CD8-positive, alpha-beta memory T cell (primary cell): ENCODE data around the gene HJURP. TPM values are rescaled to one million over a fixed set of nuclear protein-coding genes. Genes with fewer than 3 reads are reported as not detected.
A peak's percentile ranks its signal among the peaks of the same experiment; 100 is the strongest.

Experiments
- CTCF ChIA-PET: fragments of 350-600 bp; sonication (Branson Sonifier 250); formaldehyde crosslinking; loops from one replicate; lab custom pipeline; 2021; ENCODE audit warnings: antibody characterized with exemption; lab: Charles Lee
- POLR2A ChIA-PET: fragments of 350-600 bp; sonication (Branson Sonifier 250); formaldehyde crosslinking; loops from one replicate; lab custom pipeline; 2021; ENCODE audit warnings: antibody characterized with exemption; lab: Charles Lee
- DNase-seq, 5 donors: peaks; one replicate each; pipeline versions ENCODE4 v3.0.0 to v3.0.0-alpha.2; 2020 to 2022; ENCODE audit warnings: mixed read lengths in 1 of 5
- H3K27ac ChIP-seq: one replicate; pipeline ENCODE4 v1.7.0; 2013; ENCODE audit warnings: low read depth, mild to moderate bottlenecking, low read length, moderate library complexity
- H3K27me3 ChIP-seq: 2 replicates; pipeline ENCODE4 v1.7.0; 2013; ENCODE audit warnings: low read length, mild to moderate bottlenecking; ENCODE audit not compliant: insufficient read depth, poor library complexity, severe bottlenecking
- H3K36me3 ChIP-seq: 2 replicates; pipeline ENCODE4 v1.7.0; 2013; ENCODE audit warnings: mild to moderate bottlenecking, low read length, moderate library complexity; ENCODE audit not compliant: insufficient read depth
- H3K4me1 ChIP-seq: 2 replicates; pipeline ENCODE4 v1.7.0; 2013; ENCODE audit warnings: mild to moderate bottlenecking, low read length, moderate library complexity; ENCODE audit not compliant: insufficient read depth
- H3K4me3 ChIP-seq: 2 replicates; pipeline ENCODE4 v1.7.0; 2013; ENCODE audit warnings: mild to moderate bottlenecking, low read length
- H3K9me3 ChIP-seq: 2 replicates; pipeline ENCODE4 v1.7.0; 2013; ENCODE audit warnings: mild to moderate bottlenecking, low read length
- H3K27ac Mint-ChIP-seq, 8 donors: one replicate each; pipeline ENCODE4 v1.8.0; 2020 to 2021; ENCODE audit warnings: mixed read lengths in 8 of 8, mild to moderate bottlenecking in 6 of 8, inconsistent platforms in 3 of 8, moderate library complexity in 3 of 8
- H3K27me3 Mint-ChIP-seq, 2 donors: one replicate each; pipeline ENCODE4 v1.8.0; 2020 to 2021; ENCODE audit warnings: mixed read lengths in 2 of 2, mild to moderate bottlenecking in 1 of 2, moderate library complexity in 1 of 2
- H3K36me3 Mint-ChIP-seq, 3 donors: one replicate each; pipeline ENCODE4 v1.8.0; 2020 to 2021; ENCODE audit warnings: mixed read lengths in 3 of 3, inconsistent platforms in 1 of 3, mild to moderate bottlenecking in 1 of 3
- H3K4me1 Mint-ChIP-seq, 3 donors: one replicate each; pipeline ENCODE4 v1.8.0; 2020 to 2021; ENCODE audit warnings: mixed read lengths in 3 of 3, inconsistent platforms in 1 of 3, mild to moderate bottlenecking in 1 of 3
- H3K4me3 Mint-ChIP-seq, 7 donors: one replicate each; pipeline ENCODE4 v1.8.0; 2020 to 2021; ENCODE audit warnings: mixed read lengths in 7 of 7, mild to moderate bottlenecking in 6 of 7, moderate library complexity in 4 of 7, inconsistent platforms in 2 of 7
- H3K9me3 Mint-ChIP-seq, 5 donors: one replicate each; pipeline ENCODE4 v1.8.0; 2020 to 2022; ENCODE audit warnings: mixed read lengths in 5 of 5, mild to moderate bottlenecking in 3 of 5, moderate library complexity in 2 of 5, inconsistent platforms in 1 of 5
- polyA plus RNA-seq: library from polyadenylated mRNA; unstranded; fragments of 300-500 nt; fragmentation: Illumina TruSeq; gene quantifications from one replicate; pipeline ENCODE4 v1.2.3, GENCODE V29; 2021
- total RNA-seq, 2 experiments: library from RNA; stranded (reverse); gene quantifications; one replicate each; pipeline ENCODE4 v1.2.3, GENCODE V29; 2021

HJURP gene
- total and polyA plus RNA-seq, 3 experiments from 2014 or later, result 37.9 to 41.2 TPM; not detected in 1

DNA sequence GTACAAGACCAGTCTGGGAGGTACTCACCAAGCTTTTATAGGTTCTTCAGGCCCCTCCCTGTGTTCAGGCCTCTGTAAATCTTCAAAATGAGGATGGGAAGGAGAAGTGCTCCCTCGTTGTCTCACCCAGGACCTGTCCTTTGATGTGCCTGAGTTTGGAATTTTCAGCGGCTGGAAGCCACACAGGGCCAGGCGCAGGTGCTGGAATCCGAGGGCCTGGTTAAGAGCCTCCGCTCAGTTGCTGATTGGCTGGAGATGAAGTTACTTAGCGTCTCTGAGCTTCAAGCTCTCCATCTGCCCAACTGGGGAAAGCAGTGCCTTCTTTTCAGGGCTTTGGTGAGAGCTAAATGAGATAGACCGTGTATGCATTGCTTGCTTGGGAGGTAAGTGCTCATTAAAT, 30.0 kb downstream of the HJURP start:
- H3K27me3 ChIP-seq, result no peaks in the 10 kb centered on the region
- no peaks in the 10 kb centered on the region for H3K9me3 ChIP-seq
- no peaks in the 10 kb centered on the region for H3K4me1 ChIP-seq
- Mint-ChIP-seq H3K4me3 (no peak overlapping the region), H3K4me1 (no peaks in the 10 kb centered on the region), H3K27ac (no peak overlapping the region), H3K36me3 (no peaks in the 10 kb centered on the region), H3K9me3 (peaks cover 0 to 2% (median 0%) of the 10 kb centered on the region in 5 donors), H3K27me3 (peaks cover 6 to 22% of the 10 kb centered on the region in 2 donors)
- DNase-seq, result peak in 1 of 5 donors; percentile 22
- ChIA-PET POLR2A (no interaction called here), CTCF (no interaction called here)
- H3K27ac ChIP-seq, result no peak overlapping the region
- no peaks in the 10 kb centered on the region for H3K36me3 ChIP-seq
- H3K4me3 ChIP-seq, result no peak overlapping the region

DNA sequence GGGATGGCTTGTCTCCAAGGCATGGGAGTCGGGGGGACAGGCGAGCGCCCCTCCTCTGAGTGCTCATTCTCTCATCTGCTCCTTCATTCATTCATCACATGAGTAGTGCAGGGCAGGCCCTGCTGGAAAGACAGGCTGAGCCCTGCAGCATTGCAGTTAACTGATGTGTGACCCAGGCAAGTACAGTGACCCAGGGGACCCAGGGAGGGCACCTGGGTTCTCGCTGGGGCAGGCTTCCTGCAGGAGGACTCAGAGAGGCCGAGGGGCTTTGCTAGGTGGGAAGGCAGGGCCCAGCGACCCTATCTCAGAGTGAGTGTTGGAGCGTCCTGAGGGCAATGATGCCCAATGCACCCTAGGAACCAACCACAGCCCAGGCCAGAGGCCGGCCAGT, 30.6 kb downstream of the HJURP start:
- Histone ChIP-seq H3K27me3 (no peaks in the 10 kb centered on the region), H3K4me1 (no peaks in the 10 kb centered on the region), H3K36me3 (no peaks in the 10 kb centered on the region), H3K4me3 (no peak overlapping the region), H3K9me3 (no peaks in the 10 kb centered on the region), H3K27ac (no peak overlapping the region)
- peak in 1 of 5 donors; percentile 39 for DNase-seq
- Mint-ChIP-seq H3K9me3 (peaks cover 0 to 2% (median 0%) of the 10 kb centered on the region in 5 donors), H3K27me3 (peaks cover 6 to 22% of the 10 kb centered on the region in 2 donors), H3K36me3 (no peaks in the 10 kb centered on the region), H3K4me3 (no peak overlapping the region), H3K27ac (no peak overlapping the region), H3K4me1 (no peaks in the 10 kb centered on the region)
- POLR2A ChIA-PET, result no interaction called here
- CTCF ChIA-PET, result no interaction called here

DNA sequence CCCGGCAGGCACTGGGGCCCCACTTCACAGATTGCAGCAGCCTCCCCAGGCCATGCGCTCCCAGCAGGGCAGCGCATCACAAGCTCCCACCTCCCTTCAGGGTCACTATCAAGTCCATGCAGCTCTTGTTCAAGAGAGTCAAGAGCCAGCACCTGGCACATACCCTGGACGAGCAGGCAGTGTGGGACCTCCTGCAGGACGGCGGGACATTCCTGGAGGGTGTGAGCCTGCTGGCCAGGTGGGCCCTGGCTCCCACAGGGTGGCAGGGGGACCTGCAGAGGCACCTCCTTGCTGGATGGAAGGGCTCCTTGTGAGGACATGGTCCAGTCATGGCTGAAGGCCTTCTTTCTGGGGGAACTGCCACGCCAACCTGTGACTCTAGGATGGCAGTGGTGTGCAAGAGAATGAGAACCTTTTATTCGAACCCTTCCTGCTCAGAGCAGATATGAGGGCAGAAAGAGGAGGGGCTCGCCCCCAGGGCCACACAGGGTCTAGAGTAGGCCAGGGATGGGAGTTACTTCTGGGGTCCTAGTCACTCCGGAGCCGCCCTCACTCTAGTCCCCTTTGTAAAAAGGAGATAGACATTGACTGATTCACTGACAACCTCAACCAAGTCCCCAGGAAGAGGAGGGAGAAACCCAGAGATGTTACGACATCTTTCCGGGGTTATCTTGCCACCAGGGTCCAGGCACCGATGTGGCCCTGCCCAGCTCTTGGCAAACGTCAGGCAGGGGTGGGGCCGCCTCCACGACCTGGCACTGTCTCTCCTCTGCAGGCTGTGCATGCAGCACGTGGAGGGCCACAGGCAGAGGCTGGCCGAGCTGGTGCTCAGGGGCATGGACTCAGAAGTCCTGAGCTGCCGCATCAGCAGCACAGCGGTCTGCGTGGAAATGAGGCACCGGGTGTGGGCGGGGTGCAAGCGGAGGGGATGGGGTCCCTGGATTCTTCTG, 31.3 kb downstream of the HJURP start:
- peak in 1 of 5 donors; percentile 37 for DNase-seq
- POLR2A ChIA-PET, result no interaction called here
- H3K27ac ChIP-seq, result no peak overlapping the region
- H3K27me3 ChIP-seq, result no peaks in the 10 kb centered on the region
- Mint-ChIP-seq H3K36me3 (no peaks in the 10 kb centered on the region), H3K27me3 (peaks cover 6 to 25% of the 10 kb centered on the region in 2 donors), H3K4me3 (no peak overlapping the region), H3K9me3 (peaks cover 0 to 2% (median 0%) of the 10 kb centered on the region in 5 donors), H3K27ac (no peak overlapping the region), H3K4me1 (no peaks in the 10 kb centered on the region)
- H3K4me1 ChIP-seq, result no peaks in the 10 kb centered on the region
- CTCF ChIA-PET, result no interaction called here
- no peaks in the 10 kb centered on the region for H3K9me3 ChIP-seq
- no peaks in the 10 kb centered on the region for H3K36me3 ChIP-seq
- H3K4me3 ChIP-seq, result no peak overlapping the region

DNA sequence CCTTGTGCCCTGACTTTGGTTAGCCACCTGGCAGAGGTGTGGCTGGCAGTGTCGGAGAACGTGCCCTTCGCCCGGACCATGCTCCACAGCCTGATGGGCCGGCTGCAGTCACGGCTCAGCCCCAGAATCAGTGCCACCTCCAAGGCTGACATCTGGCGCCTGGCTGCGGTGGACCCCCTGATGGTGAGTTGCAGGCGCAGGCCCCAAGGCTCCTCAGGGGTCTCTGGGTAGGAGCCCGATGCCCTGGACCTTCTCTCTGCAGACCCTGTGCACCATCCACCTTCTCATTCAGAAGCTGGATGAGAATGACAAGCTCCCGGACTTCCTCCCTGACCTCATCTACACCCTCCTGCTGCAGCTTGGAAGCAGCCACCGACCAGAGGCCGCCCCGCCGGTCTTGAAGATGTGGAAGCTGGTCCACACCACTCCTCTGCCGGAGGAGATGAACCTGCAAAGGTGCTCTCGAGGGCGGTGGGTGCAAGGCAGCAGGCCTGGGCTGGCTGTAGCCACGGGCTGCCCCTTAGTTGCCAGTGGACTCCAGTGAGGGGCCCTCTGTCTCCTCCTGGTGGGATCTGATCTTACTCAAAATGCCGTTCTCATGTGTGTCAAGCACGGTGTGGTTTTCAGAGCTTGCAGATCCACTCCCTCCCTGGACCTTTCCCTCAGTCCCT, 32.1 kb downstream of the HJURP start:
- H3K9me3 Mint-ChIP-seq, result peaks cover 0 to 2% (median 0%) of the 10 kb centered on the region in 5 donors
- Histone ChIP-seq H3K9me3 (no peaks in the 10 kb centered on the region), H3K4me3 (no peak overlapping the region), H3K4me1 (no peaks in the 10 kb centered on the region), H3K27me3 (no peaks in the 10 kb centered on the region), H3K27ac (no peak overlapping the region), H3K36me3 (no peaks in the 10 kb centered on the region)
- peaks cover 6 to 29% of the 10 kb centered on the region in 2 donors for H3K27me3 Mint-ChIP-seq
- no peak overlapping the region for H3K27ac Mint-ChIP-seq
- H3K36me3 Mint-ChIP-seq, result no peaks in the 10 kb centered on the region
- H3K4me3 Mint-ChIP-seq, result no peak overlapping the region
- ChIA-PET POLR2A (no interaction called here), CTCF (no interaction called here)
- DNase-seq, result peak in 1 of 5 donors; percentile 39
- H3K4me1 Mint-ChIP-seq, result no peaks in the 10 kb centered on the region

DNA sequence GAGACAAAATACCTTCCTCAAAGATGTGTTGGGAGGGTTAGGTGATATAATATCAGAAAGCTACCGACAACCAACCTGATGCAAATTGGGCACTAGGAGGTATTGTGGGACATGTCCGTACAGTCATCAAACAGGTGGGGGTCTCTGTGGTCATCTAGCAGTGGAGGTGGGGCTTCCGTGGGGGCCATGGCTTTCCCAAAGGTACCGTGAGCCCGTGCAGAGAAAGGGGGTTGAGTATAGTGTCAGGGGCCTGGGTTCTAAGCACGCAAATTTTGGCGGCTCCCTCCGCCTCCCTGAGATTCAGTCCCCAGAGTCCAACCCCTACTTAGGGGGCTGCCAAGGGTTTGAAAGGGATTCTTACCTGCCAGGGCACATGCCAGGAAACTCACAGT, 32.6 kb downstream of the HJURP start:
- CTCF ChIA-PET, result no interaction called here
- Mint-ChIP-seq H3K27ac (no peak overlapping the region), H3K4me1 (no peaks in the 10 kb centered on the region), H3K36me3 (no peaks in the 10 kb centered on the region), H3K27me3 (peaks cover 6 to 32% of the 10 kb centered on the region in 2 donors), H3K9me3 (peaks cover 0 to 2% (median 0%) of the 10 kb centered on the region in 5 donors), H3K4me3 (no peak overlapping the region)
- Histone ChIP-seq H3K4me1 (no peaks in the 10 kb centered on the region), H3K27ac (no peak overlapping the region), H3K4me3 (no peak overlapping the region), H3K27me3 (no peaks in the 10 kb centered on the region), H3K9me3 (no peaks in the 10 kb centered on the region), H3K36me3 (no peaks in the 10 kb centered on the region)
- DNase-seq, result no peak
- POLR2A ChIA-PET, result no interaction called here

DNA sequence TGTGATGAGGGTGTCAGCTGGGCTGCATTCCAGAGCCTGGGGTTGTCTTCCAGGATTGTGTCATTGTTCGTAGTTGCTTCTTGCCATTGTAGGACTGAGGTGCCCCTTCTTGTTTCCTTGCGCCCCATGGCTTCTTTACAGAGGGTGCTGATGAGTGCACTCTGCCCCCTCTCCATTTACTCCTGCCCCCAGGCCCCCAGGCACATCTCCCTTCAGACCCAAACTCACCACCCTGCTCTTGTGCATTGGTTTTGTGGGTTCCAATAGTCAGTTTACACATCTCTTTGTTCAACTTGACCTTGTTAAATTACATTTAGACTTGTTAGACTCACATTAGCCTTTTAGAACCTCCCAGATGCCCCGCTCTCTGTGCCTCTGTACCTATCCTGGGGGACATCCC, 33.1 kb downstream of the HJURP start:
- peaks cover 0 to 2% (median 0%) of the 10 kb centered on the region in 5 donors for H3K9me3 Mint-ChIP-seq
- CTCF ChIA-PET, result no interaction called here
- Histone ChIP-seq H3K4me1 (no peaks in the 10 kb centered on the region), H3K9me3 (no peaks in the 10 kb centered on the region), H3K4me3 (no peak overlapping the region), H3K27ac (no peak overlapping the region), H3K36me3 (no peaks in the 10 kb centered on the region), H3K27me3 (no peaks in the 10 kb centered on the region)
- H3K27ac Mint-ChIP-seq, result no peak overlapping the region
- H3K4me3 Mint-ChIP-seq, result no peak overlapping the region
- peak in 1 of 5 donors; percentile 18 for DNase-seq
- peaks cover 4 to 35% of the 10 kb centered on the region in 2 donors for H3K27me3 Mint-ChIP-seq
- POLR2A ChIA-PET, result no interaction called here
- no peaks in the 10 kb centered on the region for H3K36me3 Mint-ChIP-seq
- H3K4me1 Mint-ChIP-seq, result no peaks in the 10 kb centered on the region

DNA sequence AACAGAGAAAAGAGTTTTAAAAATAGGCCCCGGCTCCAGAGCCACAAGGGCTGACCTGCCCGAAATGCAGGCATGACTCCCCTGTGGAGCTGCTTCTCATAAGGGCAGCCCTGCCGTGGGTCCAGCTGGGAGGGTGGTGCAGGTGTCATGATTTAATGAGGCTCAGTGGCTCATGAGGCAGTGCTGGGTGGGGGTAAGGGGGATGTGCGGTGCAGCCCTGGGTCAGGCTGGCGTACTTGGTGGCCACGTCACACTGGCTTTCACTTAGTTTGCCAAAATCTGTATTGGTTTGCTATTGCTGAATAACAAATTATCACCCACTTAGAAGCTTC, 33.6 kb downstream of the HJURP start:
- POLR2A ChIA-PET, result no interaction called here
- CTCF ChIA-PET, result no interaction called here
- Histone ChIP-seq H3K4me1 (no peaks in the 10 kb centered on the region), H3K9me3 (no peaks in the 10 kb centered on the region), H3K27me3 (no peaks in the 10 kb centered on the region), H3K36me3 (no peaks in the 10 kb centered on the region), H3K27ac (no peak overlapping the region), H3K4me3 (no peak overlapping the region)
- Mint-ChIP-seq H3K4me1 (no peaks in the 10 kb centered on the region), H3K27ac (no peak overlapping the region), H3K27me3 (peaks cover 3 to 37% of the 10 kb centered on the region in 2 donors), H3K36me3 (no peaks in the 10 kb centered on the region), H3K9me3 (peaks cover 0 to 2% (median 0%) of the 10 kb centered on the region in 5 donors), H3K4me3 (no peak overlapping the region)
- no peak for DNase-seq
